Lung (tissue), 12 donors: ENCODE data around the gene BTN3A1. TPM values are rescaled to one million over a fixed set of nuclear protein-coding genes. Genes with fewer than 3 reads are reported as not detected.

ENCODE experiments used
- ATAC-seq: fragments of 200-7000 bp; cut with Tn5 transposase; one replicate; pipeline ENCODE4 v1.9.1; 2020; ENCODE audit warnings: moderate number of reproducible peaks; ENCODE audit not compliant: insufficient read depth, low FRiP score
- DNase-seq, 3 donors: peaks; one replicate each; pipeline ENCODE4 v3.0.0-alpha.2; 2013 to 2017
- H3K27ac ChIP-seq, 2 donors: one replicate each; pipeline ENCODE4 v1.5.1; 2013; ENCODE audit warnings: mild to moderate bottlenecking in 2 of 2, moderate library complexity in 2 of 2, control low read depth in 1 of 2, inconsistent platforms in 1 of 2, low read depth in 1 of 2, low read length in 1 of 2
- H3K27me3 ChIP-seq, 3 donors: one replicate each; pipeline ENCODE4 v1.5.1; 2013; ENCODE audit warnings: low read length in 2 of 3; ENCODE audit not compliant: control insufficient read depth in 3 of 3, insufficient read depth in 3 of 3
- H3K36me3 ChIP-seq, 4 donors: one replicate each; pipeline ENCODE4 v1.5.1; 2013; ENCODE audit warnings: low read length in 4 of 4, mild to moderate bottlenecking in 1 of 4, moderate library complexity in 1 of 4; ENCODE audit not compliant: control insufficient read depth in 4 of 4, insufficient read depth in 4 of 4
- H3K4me1 ChIP-seq, 5 donors: one replicate each; pipeline ENCODE4 v1.5.1; 2013; ENCODE audit warnings: low read length in 5 of 5, mild to moderate bottlenecking in 2 of 5, moderate library complexity in 1 of 5; ENCODE audit not compliant: control insufficient read depth in 5 of 5, insufficient read depth in 5 of 5
- H3K4me3 ChIP-seq: one replicate; pipeline ENCODE4 v1.5.1; 2013; ENCODE audit warnings: mild to moderate bottlenecking, control low read depth, moderate library complexity
- H3K9ac ChIP-seq, 2 donors: one replicate each; pipeline ENCODE4 v1.5.1; 2013; ENCODE audit warnings: low read length in 2 of 2, control low read depth in 1 of 2; ENCODE audit not compliant: insufficient read depth in 1 of 2
- H3K9me3 ChIP-seq, 4 donors: one replicate each; pipeline ENCODE4 v1.5.1; 2013; ENCODE audit warnings: low read length in 3 of 4, mild to moderate bottlenecking in 1 of 4, moderate library complexity in 1 of 4; ENCODE audit not compliant: control insufficient read depth in 4 of 4, insufficient read depth in 3 of 4
- WGBS, 2 donors: extraction: QIAGEN DNeasy Blood & Tissue Kit; methylation state at CpG; one replicate each; pipeline ENCODE4 v1.1.7; 2013; 5-methylcytosine and 5-hydroxymethylcytosine counted together
- polyA plus RNA-seq, 2 donors: library from polyadenylated mRNA; stranded (reverse); fragments of 200-250 nt; gene quantifications; one replicate each; pipeline ENCODE4 v1.2.1, GENCODE V29; 2013
- total RNA-seq, 2 donors: library from RNA; depleted of rRNA in 1 of 2; stranded (reverse); fragments of >200 nt in 1 of 2; gene quantifications; one replicate each; pipeline ENCODE4 v1.2.1, GENCODE V29; 2014 to 2021
- TF ChIP-seq, protein P1 (sequence below): IDR thresholded peaks from 2 replicates; pipeline ENCODE4 v1.5.1; 2012; ENCODE audit warnings: mild to moderate bottlenecking; ENCODE audit errors: control extremely low read depth, extremely low read depth
- donor health status: control.
- donor health status: control.
- donor health status: Bipolar disorder and iron deficiency.
- donor health status: healthy.
- donor health status: DM: yes; HTN: yes; CAD: no.

The BTN3A1 gene
- total and polyA plus RNA-seq, 4 donors: 14.4 to 60.1 (median 22.5) TPM

- H3K9ac ChIP-seq: no peak overlapping the region
- no peak overlapping the region for H3K27ac ChIP-seq
- H3K27me3 ChIP-seq: no peaks in the 10 kb centered on the region
- no peaks in the 10 kb centered on the region for H3K9me3 ChIP-seq
- TF ChIP-seq, protein P1, sequence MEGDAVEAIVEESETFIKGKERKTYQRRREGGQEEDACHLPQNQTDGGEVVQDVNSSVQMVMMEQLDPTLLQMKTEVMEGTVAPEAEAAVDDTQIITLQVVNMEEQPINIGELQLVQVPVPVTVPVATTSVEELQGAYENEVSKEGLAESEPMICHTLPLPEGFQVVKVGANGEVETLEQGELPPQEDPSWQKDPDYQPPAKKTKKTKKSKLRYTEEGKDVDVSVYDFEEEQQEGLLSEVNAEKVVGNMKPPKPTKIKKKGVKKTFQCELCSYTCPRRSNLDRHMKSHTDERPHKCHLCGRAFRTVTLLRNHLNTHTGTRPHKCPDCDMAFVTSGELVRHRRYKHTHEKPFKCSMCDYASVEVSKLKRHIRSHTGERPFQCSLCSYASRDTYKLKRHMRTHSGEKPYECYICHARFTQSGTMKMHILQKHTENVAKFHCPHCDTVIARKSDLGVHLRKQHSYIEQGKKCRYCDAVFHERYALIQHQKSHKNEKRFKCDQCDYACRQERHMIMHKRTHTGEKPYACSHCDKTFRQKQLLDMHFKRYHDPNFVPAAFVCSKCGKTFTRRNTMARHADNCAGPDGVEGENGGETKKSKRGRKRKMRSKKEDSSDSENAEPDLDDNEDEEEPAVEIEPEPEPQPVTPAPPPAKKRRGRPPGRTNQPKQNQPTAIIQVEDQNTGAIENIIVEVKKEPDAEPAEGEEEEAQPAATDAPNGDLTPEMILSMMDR: no peak
- WGBS, 2 donors: 89 to 95% methylated on average over 10 of the region's 10 CpGs
- peaks cover 11 to 42% (median 37%) of the 10 kb centered on the region in 4 donors for H3K36me3 ChIP-seq
- no peak for DNase-seq
- peaks cover 0 to 3% (median 0%) of the 10 kb centered on the region in 5 donors for H3K4me1 ChIP-seq
- ATAC-seq: no peak
- H3K4me3 ChIP-seq: no peak overlapping the region
Observed at GRCh38 chr6:26408828-26409730, 7.0 kb downstream of the BTN3A1 start.

- Histone ChIP-seq H3K9ac (no peak overlapping the region), H3K4me1 (no peaks in the 10 kb centered on the region), H3K9me3 (no peaks in the 10 kb centered on the region), H3K4me3 (no peak overlapping the region), H3K36me3 (peaks cover 11 to 36% (median 29%) of the 10 kb centered on the region in 4 donors), H3K27me3 (no peaks in the 10 kb centered on the region), H3K27ac (no peak overlapping the region)
- 94 to 96% methylated on average over 3 of the region's 3 CpGs for WGBS, 2 donors
- ATAC-seq: no peak
- DNase-seq: no peak
- TF ChIP-seq, protein P1: no peak
Observed at GRCh38 chr6:26411751-26412150, 9.7 kb downstream of the BTN3A1 start.

GRCh38 chr6:26412228-26412627, 10.2 kb downstream of the BTN3A1 start:
- DNase-seq (no peak), ATAC-seq (no peak)
- no peaks in the 10 kb centered on the region for H3K4me1 ChIP-seq
- no peak overlapping the region for H3K9ac ChIP-seq
- no peaks in the 10 kb centered on the region for H3K9me3 ChIP-seq
- 75 to 83% methylated on average over 3 of the region's 3 CpGs for WGBS, 2 donors
- peaks cover 11 to 31% (median 26%) of the 10 kb centered on the region in 4 donors for H3K36me3 ChIP-seq
- no peak overlapping the region for H3K4me3 ChIP-seq
- TF ChIP-seq, protein P1: no peak
- H3K27ac ChIP-seq: no peak overlapping the region
- no peaks in the 10 kb centered on the region for H3K27me3 ChIP-seq
